ENCODE data around the gene PTPN6.
A peak's percentile ranks its signal among the peaks of the same experiment; 100 is the strongest.

The PTPN6 gene

GRCh38 chr12:6956021-6956727, 5.0 kb downstream of the PTPN6 start:
- no peak for DNase-seq (ENCODE audit: low spot score)

- DNase-seq (ENCODE audit: low spot score), result no peak
These were observed 6.1 kb downstream of the PTPN6 start for GRCh38 chr12:6957151-6957701.

GRCh38 chr12:6957741-6958608, 6.8 kb downstream of the PTPN6 start:
- no peak for DNase-seq (ENCODE audit: low spot score)

GRCh38 chr12:6958609-6959057, 7.5 kb downstream of the PTPN6 start:
- DNase-seq (ENCODE audit: low spot score), result no peak

- no peak for DNase-seq (ENCODE audit: low spot score)
These were observed 8.1 kb downstream of the PTPN6 start for GRCh38 chr12:6959058-6959804.

- no peak for DNase-seq (ENCODE audit: low spot score)
These were observed 8.8 kb downstream of the PTPN6 start for GRCh38 chr12:6959805-6960592.

GRCh38 chr12:6960593-6961277, 9.6 kb downstream of the PTPN6 start:
- DNase-seq (ENCODE audit: low spot score), result no peak

- DNase-seq (ENCODE audit: low spot score), result no peak
These were observed 10.1 kb downstream of the PTPN6 start for GRCh38 chr12:6961278-6961694.

- peak; percentile 60 for DNase-seq (ENCODE audit: low spot score)
These were observed 10.6 kb downstream of the PTPN6 start for GRCh38 chr12:6961695-6962284.

GRCh38 chr12:6962285-6963015, 11.3 kb downstream of the PTPN6 start:
- DNase-seq (ENCODE audit: low spot score), result no peak

- DNase-seq (ENCODE audit: low spot score), result no peak
These were observed 12.0 kb downstream of the PTPN6 start for GRCh38 chr12:6963016-6963731.

GRCh38 chr12:6963791-6964413, 12.7 kb downstream of the PTPN6 start:
- no peak for DNase-seq (ENCODE audit: low spot score)

- DNase-seq (ENCODE audit: low spot score), result no peak
These were observed 13.5 kb downstream of the PTPN6 start for GRCh38 chr12:6964605-6965025.

GRCh38 chr12:6965026-6965661, 14.0 kb downstream of the PTPN6 start:
- peak; percentile 89 for DNase-seq (ENCODE audit: low spot score)

GRCh38 chr12:6965714-6966113, 14.6 kb downstream of the PTPN6 start:
- no peak for DNase-seq (ENCODE audit: low spot score)

GRCh38 chr12:6966351-6966750, 15.2 kb downstream of the PTPN6 start:
- no peak for DNase-seq (ENCODE audit: low spot score)

- DNase-seq (ENCODE audit: low spot score), result no peak
These were observed 16.5 kb downstream of the PTPN6 start for GRCh38 chr12:6967651-6968100.

GRCh38 chr12:6968426-6968825, 17.3 kb downstream of the PTPN6 start:
- DNase-seq (ENCODE audit: low spot score), result no peak

All from cerebellar cortex (tissue), 1 donor.